ENCODE results near the gene RB1. TPM values are rescaled to one million over a fixed set of nuclear protein-coding genes. Genes with fewer than 3 reads are reported as not detected.

RB1 gene
- total RNA-seq, 1 donor from 2014 or later = 23.8 TPM

DNA sequence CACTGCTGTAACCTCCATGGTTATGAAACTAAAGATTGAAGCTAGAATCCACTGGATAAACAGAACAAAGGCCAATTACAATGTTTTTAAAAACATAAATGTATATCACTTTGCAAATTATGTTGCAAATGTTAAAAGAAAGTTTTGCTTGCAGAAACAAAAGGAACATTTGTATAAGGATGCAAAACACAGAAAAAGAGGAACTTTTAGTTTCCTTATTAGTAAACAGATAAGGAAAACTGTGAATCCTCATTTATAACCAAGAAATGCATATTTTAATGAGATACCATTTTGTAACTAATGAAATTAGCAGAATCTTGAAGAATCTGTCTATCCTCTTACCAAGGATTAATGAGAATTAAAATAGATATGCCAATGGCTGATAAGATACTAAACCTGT is 77.0 kb downstream of the RB1 start:
- Histone ChIP-seq H3K4me3 (no peak overlapping the region), H3K4me1 (peaks cover 4% of the 10 kb centered on the region), H3K9me3 (replicated peaks) (no peaks in the 10 kb centered on the region), H3K27ac (replicated peaks) (no peak overlapping the region), H3K36me3 (peaks cover 68% of the 10 kb centered on the region), H3K27me3 (ENCODE audit: low read depth) (no peaks in the 10 kb centered on the region)
- TF ChIP-seq, protein P1, sequence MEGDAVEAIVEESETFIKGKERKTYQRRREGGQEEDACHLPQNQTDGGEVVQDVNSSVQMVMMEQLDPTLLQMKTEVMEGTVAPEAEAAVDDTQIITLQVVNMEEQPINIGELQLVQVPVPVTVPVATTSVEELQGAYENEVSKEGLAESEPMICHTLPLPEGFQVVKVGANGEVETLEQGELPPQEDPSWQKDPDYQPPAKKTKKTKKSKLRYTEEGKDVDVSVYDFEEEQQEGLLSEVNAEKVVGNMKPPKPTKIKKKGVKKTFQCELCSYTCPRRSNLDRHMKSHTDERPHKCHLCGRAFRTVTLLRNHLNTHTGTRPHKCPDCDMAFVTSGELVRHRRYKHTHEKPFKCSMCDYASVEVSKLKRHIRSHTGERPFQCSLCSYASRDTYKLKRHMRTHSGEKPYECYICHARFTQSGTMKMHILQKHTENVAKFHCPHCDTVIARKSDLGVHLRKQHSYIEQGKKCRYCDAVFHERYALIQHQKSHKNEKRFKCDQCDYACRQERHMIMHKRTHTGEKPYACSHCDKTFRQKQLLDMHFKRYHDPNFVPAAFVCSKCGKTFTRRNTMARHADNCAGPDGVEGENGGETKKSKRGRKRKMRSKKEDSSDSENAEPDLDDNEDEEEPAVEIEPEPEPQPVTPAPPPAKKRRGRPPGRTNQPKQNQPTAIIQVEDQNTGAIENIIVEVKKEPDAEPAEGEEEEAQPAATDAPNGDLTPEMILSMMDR (IDR thresholded peaks at IDR 0.05; ENCODE audit: borderline replicate concordance) = no peak
- intact Hi-C loops (cut with micrococcal nuclease) = no loop called here
- DNase-seq = no peak

DNA sequence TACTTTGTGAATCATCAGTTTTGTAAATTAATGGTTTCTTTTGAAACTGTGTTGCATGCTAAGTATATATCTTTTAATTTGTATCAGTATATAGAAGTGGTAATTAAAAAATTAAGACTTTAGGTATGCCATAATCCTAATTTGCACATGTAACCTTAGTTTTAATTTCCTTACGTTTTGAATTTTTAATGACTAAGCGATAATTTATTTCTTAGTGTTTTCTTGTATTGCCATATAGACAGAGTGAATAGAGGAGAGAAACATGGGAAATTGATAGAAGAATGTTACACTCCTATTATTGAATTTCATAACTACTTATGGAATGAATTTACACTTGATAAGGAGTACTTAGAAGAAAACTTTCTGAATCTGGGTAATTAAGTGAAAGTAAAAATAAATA is 79.8 kb downstream of the RB1 start:
- TF ChIP-seq, protein P1 (IDR thresholded peaks at IDR 0.05; ENCODE audit: borderline replicate concordance) = no peak

DNA sequence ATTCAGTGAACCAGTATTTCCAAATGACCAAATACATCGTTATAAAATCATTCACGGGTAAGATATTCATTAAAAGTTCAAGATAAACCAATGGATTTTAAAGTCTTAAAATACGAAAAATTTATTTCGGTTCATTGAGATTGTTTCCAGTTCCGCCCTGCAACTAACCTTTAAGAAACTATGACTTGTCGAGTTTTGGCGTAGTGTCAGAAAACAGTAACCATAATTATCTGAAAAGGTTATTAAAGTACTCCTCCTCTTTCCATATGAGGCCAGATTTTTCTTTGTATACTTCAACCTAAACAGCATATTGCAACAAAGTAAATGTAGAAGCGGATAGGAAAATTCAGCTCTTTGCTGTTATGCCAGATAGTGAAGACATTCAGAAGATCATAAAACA is 83.3 kb downstream of the RB1 start:
- TF ChIP-seq, protein P1 (IDR thresholded peaks at IDR 0.05; ENCODE audit: borderline replicate concordance) = no peak
- Histone ChIP-seq H3K27me3 (ENCODE audit: low read depth) (no peaks in the 10 kb centered on the region), H3K9me3 (replicated peaks) (peaks cover 12% of the 10 kb centered on the region), H3K36me3 (peaks cover 29% of the 10 kb centered on the region), H3K4me3 (no peak overlapping the region), H3K27ac (replicated peaks) (no peak overlapping the region), H3K4me1 (no peaks in the 10 kb centered on the region)
- DNase-seq = no peak
- intact Hi-C loops (cut with micrococcal nuclease) = no loop called here

More for the DNA sequence above, 79.8 kb downstream of the RB1 start:
- intact Hi-C loops (cut with micrococcal nuclease) = no loop called here
- no peaks in the 10 kb centered on the region for H3K9me3 ChIP-seq (replicated peaks)
- H3K4me1 ChIP-seq = peaks cover 4% of the 10 kb centered on the region
- no peak for DNase-seq
- no peak overlapping the region for H3K4me3 ChIP-seq
- peaks cover 45% of the 10 kb centered on the region for H3K36me3 ChIP-seq
- H3K27me3 ChIP-seq (ENCODE audit: low read depth) = no peaks in the 10 kb centered on the region
- H3K27ac ChIP-seq (replicated peaks) = no peak overlapping the region

DNA sequence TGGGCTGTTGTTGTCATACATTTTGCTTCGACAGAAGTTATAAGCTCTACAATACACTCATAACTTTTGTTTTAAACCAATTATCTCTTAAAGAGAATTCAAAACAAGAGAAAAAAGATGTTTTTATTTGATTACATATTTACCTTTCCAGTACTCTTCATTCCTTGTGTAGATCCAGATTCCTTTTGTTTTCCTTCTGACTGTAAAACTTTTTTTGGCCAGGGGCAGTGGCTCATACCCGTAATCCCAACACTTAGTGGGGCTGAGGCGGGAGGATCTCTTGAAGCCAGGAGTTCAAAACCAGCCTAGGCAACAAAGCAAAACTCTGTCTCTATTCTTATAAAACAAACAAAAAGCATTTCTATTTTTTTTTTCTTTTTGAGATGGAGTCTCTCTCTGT is 87.7 kb downstream of the RB1 start:
- Histone ChIP-seq H3K27me3 (ENCODE audit: low read depth) (no peaks in the 10 kb centered on the region), H3K9me3 (replicated peaks) (peaks cover 24% of the 10 kb centered on the region), H3K4me1 (no peaks in the 10 kb centered on the region), H3K27ac (replicated peaks) (no peak overlapping the region), H3K36me3 (peaks cover 51% of the 10 kb centered on the region), H3K4me3 (no peak overlapping the region)
- TF ChIP-seq, protein P1 (IDR thresholded peaks at IDR 0.05; ENCODE audit: borderline replicate concordance) = no peak
- intact Hi-C loops (cut with micrococcal nuclease) = no loop called here
- DNase-seq = no peak

DNA sequence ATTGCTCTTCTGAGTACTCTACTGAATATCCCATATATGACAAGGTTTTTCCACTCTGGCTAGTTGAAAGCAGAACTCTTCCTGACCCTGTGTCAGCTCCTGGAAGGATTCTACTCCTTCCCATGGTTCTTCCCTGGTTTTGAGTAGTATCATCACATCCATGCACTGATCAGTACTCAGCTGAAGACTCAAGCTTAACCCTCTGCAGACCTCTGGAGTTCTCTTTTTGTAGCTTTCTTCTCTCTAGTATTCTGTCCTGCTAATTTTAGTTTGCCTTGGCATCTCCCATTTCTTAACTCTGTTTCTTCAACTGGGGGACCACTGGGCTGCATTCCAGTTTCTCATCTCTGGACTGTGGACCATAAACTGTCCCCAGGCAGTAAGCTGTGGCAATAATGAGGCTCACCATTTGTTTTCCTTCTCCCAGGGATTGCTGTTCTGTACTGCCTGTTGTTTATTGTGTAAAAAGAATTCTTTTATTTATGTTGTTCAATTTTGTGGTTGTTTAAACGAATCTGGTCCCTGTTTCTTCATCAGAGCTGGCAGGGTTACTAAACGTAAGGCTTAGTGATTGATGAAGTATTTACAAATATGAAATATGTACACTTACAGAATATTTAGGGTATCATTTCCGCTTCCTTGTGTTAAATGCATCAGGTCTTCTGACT is 89.6 kb downstream of the RB1 start:
- H3K9me3 ChIP-seq (replicated peaks) = peaks cover 27% of the 10 kb centered on the region
- no peak overlapping the region for H3K4me3 ChIP-seq
- no peaks in the 10 kb centered on the region for H3K27me3 ChIP-seq (ENCODE audit: low read depth)
- H3K27ac ChIP-seq (replicated peaks) = no peak overlapping the region
- H3K36me3 ChIP-seq = peaks cover 51% of the 10 kb centered on the region
- DNase-seq = no peak
- TF ChIP-seq, protein P1 (IDR thresholded peaks at IDR 0.05; ENCODE audit: borderline replicate concordance) = no peak
- intact Hi-C loops (cut with micrococcal nuclease) = no loop called here
- H3K4me1 ChIP-seq = peaks cover 10% of the 10 kb centered on the region

All from left ventricle myocardium inferior (tissue), 1 donor.